HCT116 (cell line): Measurements from ENCODE around the gene FN3KRP.

Experiments used
- ATF3 ChIP-seq: IDR thresholded peaks from 2 replicates; pipeline ENCODE4 v1.6.1; 2012
- CTCF ChIP-seq, 3 experiments: fragments of 200-600 bp in 1 of 3; sonication (generic) in 1 of 3; IDR thresholded peaks in 2 of 3; conservative IDR thresholded peaks in 1 of 3; 2 replicates each; pipeline ENCODE4 v1.5.1; 2012 to 2017; ENCODE audit warnings: low read depth in 2 of 3, low read length in 2 of 3, antibody characterized with exemption in 1 of 3, borderline replicate concordance in 1 of 3, control low read depth in 1 of 3, mild to moderate bottlenecking in 1 of 3, mixed read lengths in 1 of 3, mixed run types in 1 of 3, moderate library complexity in 1 of 3; ENCODE audit not compliant: insufficient read depth in 1 of 3
- EZH2 ChIP-seq: fragments of 200-600 bp; sonication (generic); IDR thresholded peaks from 2 replicates; pipeline ENCODE4 v1.6.1; 2017; ENCODE audit warnings: antibody characterized with exemption, mixed run types
- MAX ChIP-seq: IDR thresholded peaks from 2 replicates; pipeline ENCODE4 v1.6.1; 2012
- POLR2A ChIP-seq: IDR thresholded peaks from 2 replicates; pipeline ENCODE4 v1.7.0; 2011; ENCODE audit warnings: borderline replicate concordance; ENCODE audit not compliant: insufficient read depth, insufficient read length; ENCODE audit errors: extremely low read depth
- POLR2AphosphoS5 ChIP-seq: IDR thresholded peaks from 2 replicates; pipeline ENCODE4 v1.6.1; 2011; ENCODE audit warnings: mild to moderate bottlenecking, low read depth, low read length, moderate library complexity
- REST ChIP-seq: IDR thresholded peaks from 2 replicates; pipeline ENCODE4 v1.6.1; 2012; ENCODE audit warnings: low read depth
- SIN3A ChIP-seq: IDR thresholded peaks from 2 replicates; pipeline ENCODE4 v1.6.1; 2012; ENCODE audit warnings: low read depth
- SRF ChIP-seq: IDR thresholded peaks from 2 replicates; pipeline ENCODE4 v1.6.1; 2012; ENCODE audit warnings: low read depth

- TF ChIP-seq CTCF (IDR thresholded peaks at IDR 0.05 in 2 of 3, conservative IDR thresholded peaks at IDR 0.05 in 1 of 3; ENCODE audit: borderline replicate concordance in 1 of 3, insufficient read depth in 1 of 3, low read depth in 2 of 3, low read length in 2 of 3): no peak
- no peak for TF ChIP-seq MAX
- no peak for TF ChIP-seq POLR2A
- TF ChIP-seq REST: no peak
- no peak for TF ChIP-seq SIN3A
- no peak for TF ChIP-seq POLR2AphosphoS5
- no peak for TF ChIP-seq ATF3
- TF ChIP-seq EZH2: no peak
- TF ChIP-seq SRF: no peak
Observed at GRCh38 chr17:82679586-82680465, 36.7 kb upstream of the FN3KRP start.
